Activated CD8-positive, alpha-beta T cell treated with anti-CD3 and anti-CD28 coated beads for 36 hours (primary cell): ENCODE measurements around the gene ADCK1. TPM values are rescaled to one million over a fixed set of nuclear protein-coding genes. Genes with fewer than 3 reads are reported as not detected.
"Not testable (repeated sequence)": the region's sequence is repeated elsewhere in the genome, so short reads cannot be mapped to it uniquely, and the experiment has no call there.

ENCODE experiments used
- ATAC-seq: fragments of 200-7000 bp; cut with Tn5 transposase; one replicate; pipeline ENCODE4 v1.10.0; 2021; ENCODE audit warnings: mild to moderate bottlenecking, moderate library complexity
- CTCF ChIA-PET: fragments of 350-600 bp; sonication (Branson Sonifier 250); formaldehyde crosslinking; loops from one replicate; lab custom pipeline; 2021; ENCODE audit warnings: antibody characterized with exemption; lab: Charles Lee
- POLR2A ChIA-PET: fragments of 350-600 bp; sonication (Branson Sonifier 250); formaldehyde crosslinking; loops from one replicate; lab custom pipeline; 2021; ENCODE audit warnings: antibody characterized with exemption; lab: Charles Lee
- DNase-seq: peaks from one replicate; pipeline ENCODE4 v3.0.0-alpha.2; 2020
- H3K27ac Mint-ChIP-seq: one replicate; pipeline ENCODE4 v1.8.0; 2021; ENCODE audit warnings: mild to moderate bottlenecking, mixed read lengths
- H3K27me3 Mint-ChIP-seq: one replicate; pipeline ENCODE4 v1.8.0; 2021; ENCODE audit warnings: mixed read lengths
- H3K36me3 Mint-ChIP-seq: one replicate; pipeline ENCODE4 v1.8.0; 2021; ENCODE audit warnings: low read depth, mixed read lengths
- H3K4me1 Mint-ChIP-seq: one replicate; pipeline ENCODE4 v1.8.0; 2021; ENCODE audit warnings: low read depth, mixed read lengths
- H3K4me3 Mint-ChIP-seq: one replicate; pipeline ENCODE4 v1.8.0; 2021; ENCODE audit warnings: mild to moderate bottlenecking, moderate library complexity, mixed read lengths
- H3K9me3 Mint-ChIP-seq: one replicate; pipeline ENCODE4 v1.8.0; 2021; ENCODE audit warnings: mixed read lengths
- intact Hi-C: fragments of 100-400 bp; cut with micrococcal nuclease; formaldehyde crosslinking; loops from one replicate; pipeline ENCODE4 v1.10.0; 2022
- total RNA-seq, 2 experiments: library from RNA; stranded (reverse); gene quantifications; one replicate each; pipeline ENCODE4 v1.2.3, GENCODE V29; 2021
- TF ChIP-seq, protein P1 (sequence below): fragments of 200-600 bp; IDR thresholded peaks from one replicate; pipeline ENCODE4 v1.8.0; 2022; ENCODE audit warnings: antibody characterized with exemption, mild to moderate bottlenecking

ADCK1 gene
- total RNA-seq, 2 experiments from 2014 or later: 5.2 to 5.6 TPM

GRCh38 chr14:77761205-77761931, 38.5 kb upstream of the ADCK1 start:
- H3K4me1 Mint-ChIP-seq: peaks cover 30% of the 10 kb centered on the region

GRCh38 chr14:77763316-77763715, 36.6 kb upstream of the ADCK1 start:
- Mint-ChIP-seq H3K27me3 (no peaks in the 10 kb centered on the region), H3K36me3 (peaks cover 15% of the 10 kb centered on the region), H3K9me3 (no peaks in the 10 kb centered on the region), H3K4me1 (peaks cover 22% of the 10 kb centered on the region), H3K27ac (no peak overlapping the region), H3K4me3 (no peak overlapping the region)
- intact Hi-C loops: no loop called here
- TF ChIP-seq, protein P1, sequence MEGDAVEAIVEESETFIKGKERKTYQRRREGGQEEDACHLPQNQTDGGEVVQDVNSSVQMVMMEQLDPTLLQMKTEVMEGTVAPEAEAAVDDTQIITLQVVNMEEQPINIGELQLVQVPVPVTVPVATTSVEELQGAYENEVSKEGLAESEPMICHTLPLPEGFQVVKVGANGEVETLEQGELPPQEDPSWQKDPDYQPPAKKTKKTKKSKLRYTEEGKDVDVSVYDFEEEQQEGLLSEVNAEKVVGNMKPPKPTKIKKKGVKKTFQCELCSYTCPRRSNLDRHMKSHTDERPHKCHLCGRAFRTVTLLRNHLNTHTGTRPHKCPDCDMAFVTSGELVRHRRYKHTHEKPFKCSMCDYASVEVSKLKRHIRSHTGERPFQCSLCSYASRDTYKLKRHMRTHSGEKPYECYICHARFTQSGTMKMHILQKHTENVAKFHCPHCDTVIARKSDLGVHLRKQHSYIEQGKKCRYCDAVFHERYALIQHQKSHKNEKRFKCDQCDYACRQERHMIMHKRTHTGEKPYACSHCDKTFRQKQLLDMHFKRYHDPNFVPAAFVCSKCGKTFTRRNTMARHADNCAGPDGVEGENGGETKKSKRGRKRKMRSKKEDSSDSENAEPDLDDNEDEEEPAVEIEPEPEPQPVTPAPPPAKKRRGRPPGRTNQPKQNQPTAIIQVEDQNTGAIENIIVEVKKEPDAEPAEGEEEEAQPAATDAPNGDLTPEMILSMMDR: no peak
- DNase-seq: no peak
- ChIA-PET CTCF (no interaction called here), POLR2A (no interaction called here)
- no peak for ATAC-seq

More at GRCh38 chr14:77761205-77761931, 38.5 kb upstream of the ADCK1 start:
- intact Hi-C loops: loop anchor here (1.0 kb wide), 1 partner anchor 39 kb away; the partner anchor contains the start of gene ADCK1
- TF ChIP-seq, protein P1: no peak
- CTCF ChIA-PET: interaction anchor here (1.0 to 1.7 kb wide), 4 partner anchors 23 to 445 kb away, joined by 3 to 7 read pairs (median 4); partner anchors contain the start of gene ADCK1
- H3K36me3 Mint-ChIP-seq: peaks cover 22% of the 10 kb centered on the region
- peak overlapping the region; percentile 98 for H3K27ac Mint-ChIP-seq
- H3K27me3 Mint-ChIP-seq: no peaks in the 10 kb centered on the region
- peak overlapping the region; percentile 96 for H3K4me3 Mint-ChIP-seq
- POLR2A ChIA-PET: interaction anchor here (0.6 to 2.1 kb wide), 4 partner anchors 9 to 303 kb away, joined by 3 to 9 read pairs (median 6); partner anchors contain the start of genes ALKBH1 and SLIRP
- ATAC-seq: peak; percentile 9
- DNase-seq: peak; percentile 6
- no peaks in the 10 kb centered on the region for H3K9me3 Mint-ChIP-seq

DNA sequence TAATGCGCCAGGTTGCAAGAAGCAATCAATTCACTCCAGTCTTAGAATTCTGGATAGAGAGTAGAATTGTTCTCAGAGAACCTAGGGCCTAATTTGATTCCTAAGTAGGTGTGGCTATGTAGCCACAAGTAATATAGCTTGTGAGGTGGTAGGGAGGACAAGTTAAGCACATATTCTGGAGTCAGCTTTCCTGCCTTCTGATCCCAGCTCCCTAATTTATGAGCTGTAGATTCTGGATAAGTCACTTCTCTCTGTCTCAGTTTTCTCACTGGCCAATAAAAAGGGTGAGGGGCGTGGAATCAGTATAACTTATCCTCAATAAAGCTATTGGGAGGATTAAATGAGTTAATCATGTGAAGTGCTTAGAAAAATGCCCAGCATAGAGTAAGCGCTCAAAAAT, 35.9 kb upstream of the ADCK1 start:
- CTCF ChIA-PET: no interaction called here
- TF ChIP-seq, protein P1: no peak
- intact Hi-C loops: no loop called here
- no peaks in the 10 kb centered on the region for H3K27me3 Mint-ChIP-seq
- POLR2A ChIA-PET: no interaction called here
- DNase-seq: no peak
- no peaks in the 10 kb centered on the region for H3K9me3 Mint-ChIP-seq
- H3K27ac Mint-ChIP-seq: no peak overlapping the region
- peaks cover 9% of the 10 kb centered on the region for H3K36me3 Mint-ChIP-seq
- peaks cover 15% of the 10 kb centered on the region for H3K4me1 Mint-ChIP-seq
- no peak for ATAC-seq
- no peak overlapping the region for H3K4me3 Mint-ChIP-seq

GRCh38 chr14:77768442-77769069, 31.4 kb upstream of the ADCK1 start:
- H3K4me3 Mint-ChIP-seq, H3K4me1 Mint-ChIP-seq, H3K27me3 Mint-ChIP-seq, intact Hi-C loops, CTCF ChIA-PET, POLR2A ChIA-PET, ATAC-seq, DNase-seq, H3K36me3 Mint-ChIP-seq, H3K9me3 Mint-ChIP-seq, H3K27ac Mint-ChIP-seq: not testable (repeated sequence)

DNA sequence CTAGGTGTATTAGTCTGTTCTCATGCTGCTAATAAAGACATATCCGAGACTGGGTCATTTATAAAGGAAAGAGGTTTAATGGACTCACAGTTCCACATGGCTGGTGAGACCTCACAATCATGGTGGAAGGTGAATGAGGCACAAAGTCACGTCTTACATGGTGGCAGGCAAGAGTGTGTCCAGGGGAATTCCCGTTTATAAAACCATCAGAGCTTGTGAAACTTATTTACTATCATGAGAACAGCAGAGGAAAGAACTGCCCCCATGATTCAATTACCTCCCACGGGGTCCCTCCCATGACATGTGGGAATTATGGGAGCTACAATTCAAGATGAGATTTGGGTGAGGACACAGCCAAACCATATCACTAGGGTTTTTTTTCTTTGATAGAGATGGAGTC, 25.9 kb upstream of the ADCK1 start:
- POLR2A ChIA-PET, H3K27ac Mint-ChIP-seq, H3K36me3 Mint-ChIP-seq, CTCF ChIA-PET, H3K9me3 Mint-ChIP-seq, H3K4me1 Mint-ChIP-seq, H3K27me3 Mint-ChIP-seq, intact Hi-C loops, H3K4me3 Mint-ChIP-seq: not testable (repeated sequence)
- DNase-seq (peak; percentile 9), ATAC-seq (peak; percentile 24)

GRCh38 chr14:77782202-77782601, 17.7 kb upstream of the ADCK1 start:
- DNase-seq: no peak
- ChIA-PET POLR2A (no interaction called here), CTCF (no interaction called here)

More at GRCh38 chr14:77782202-77782601, 17.7 kb upstream of the ADCK1 start:
- Mint-ChIP-seq H3K27me3 (no peaks in the 10 kb centered on the region), H3K4me3 (no peak overlapping the region), H3K4me1 (no peaks in the 10 kb centered on the region), H3K9me3 (no peaks in the 10 kb centered on the region), H3K27ac (no peak overlapping the region), H3K36me3 (no peaks in the 10 kb centered on the region)
- intact Hi-C loops: no loop called here
- TF ChIP-seq, protein P1: no peak
- no peak for ATAC-seq
